ENCODE results near the gene RPS27.

RPS27 gene

DNA sequence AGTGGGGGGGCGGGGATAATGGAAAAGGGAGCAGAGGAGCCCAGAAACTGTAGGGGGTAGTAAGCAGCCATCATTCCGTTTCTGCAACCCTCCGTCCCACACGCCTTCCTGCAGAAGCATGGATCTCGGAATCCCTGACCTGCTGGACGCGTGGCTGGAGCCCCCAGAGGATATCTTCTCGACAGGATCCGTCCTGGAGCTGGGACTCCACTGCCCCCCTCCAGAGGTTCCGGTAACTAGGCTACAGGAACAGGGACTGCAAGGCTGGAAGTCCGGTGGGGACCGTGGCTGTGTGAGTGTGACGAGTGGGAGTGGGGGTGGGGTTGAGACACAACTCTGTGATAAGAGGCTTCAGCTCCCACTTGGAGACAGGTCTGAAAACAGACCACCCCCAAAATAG is 22.2 kb upstream of the RPS27 start:
- Histone ChIP-seq H3K4me3 (ENCODE audit: low read length, poor library complexity, severe bottlenecking) (peak overlapping the region; percentile 90), H3K9me2 (replicated peaks; ENCODE audit: low read depth, low read length) (no peaks in the 10 kb centered on the region), H3K9ac (ENCODE audit: low read depth, low read length, poor library complexity, severe bottlenecking) (peak overlapping the region; percentile 97), H3K79me2 (ENCODE audit: insufficient read depth, low read length) (peaks cover 52% of the 10 kb centered on the region), H3K4me2 (ENCODE audit: low read depth, low read length, poor library complexity, severe bottlenecking) (peak overlapping the region; percentile 78), H2AFZ (ENCODE audit: low read length) (no peak overlapping the region), H3K27me3 (ENCODE audit: insufficient read depth, low read length, poor library complexity, severe bottlenecking) (no peaks in the 10 kb centered on the region), H4K20me1 (ENCODE audit: insufficient read depth, low read length, poor library complexity, severe bottlenecking) (no peaks in the 10 kb centered on the region), H3F3A (ENCODE audit: low read depth) (no peaks in the 10 kb centered on the region), H3K4me1 (ENCODE audit: insufficient read depth, low read length, poor library complexity, severe bottlenecking) (peaks cover 42% of the 10 kb centered on the region), H3K36me3 (ENCODE audit: insufficient read depth, low read length) (no peaks in the 10 kb centered on the region), H3K9me3 (ENCODE audit: insufficient read depth, low read depth, low read length) (no peaks in the 10 kb centered on the region)
- TF ChIP-seq CTCF (conservative IDR thresholded peaks at IDR 0.05; ENCODE audit: low read length) (no peak), EZH2phosphoT487 (IDR thresholded peaks at IDR 0.05; ENCODE audit: borderline replicate concordance) (no peak)

- no peaks in the 10 kb centered on the region for H3K27me3 ChIP-seq (ENCODE audit: insufficient read depth, low read length, poor library complexity, severe bottlenecking)
- H3K9me3 ChIP-seq (ENCODE audit: insufficient read depth, low read depth, low read length), result no peaks in the 10 kb centered on the region
- peaks cover 39% of the 10 kb centered on the region for H3K4me1 ChIP-seq (ENCODE audit: insufficient read depth, low read length, poor library complexity, severe bottlenecking)
- H3K4me2 ChIP-seq (ENCODE audit: low read depth, low read length, poor library complexity, severe bottlenecking), result peak overlapping the region; percentile 78
- H3K9ac ChIP-seq (ENCODE audit: low read depth, low read length, poor library complexity, severe bottlenecking), result peak overlapping the region; percentile 97
- no peak for TF ChIP-seq CTCF (conservative IDR thresholded peaks at IDR 0.05; ENCODE audit: low read length)
- TF ChIP-seq EZH2phosphoT487 (IDR thresholded peaks at IDR 0.05; ENCODE audit: borderline replicate concordance), result no peak
- peak overlapping the region; percentile 90 for H3K4me3 ChIP-seq (ENCODE audit: low read length, poor library complexity, severe bottlenecking)
- no peaks in the 10 kb centered on the region for H4K20me1 ChIP-seq (ENCODE audit: insufficient read depth, low read length, poor library complexity, severe bottlenecking)
- no peaks in the 10 kb centered on the region for H3F3A ChIP-seq (ENCODE audit: low read depth)
- H2AFZ ChIP-seq (ENCODE audit: low read length), result no peak overlapping the region
- H3K36me3 ChIP-seq (ENCODE audit: insufficient read depth, low read length), result peaks cover 3% of the 10 kb centered on the region; the same call in 1 of the 2 replicates
- no peaks in the 10 kb centered on the region for H3K9me2 ChIP-seq (replicated peaks; ENCODE audit: low read depth, low read length)
- peaks cover 49% of the 10 kb centered on the region for H3K79me2 ChIP-seq (ENCODE audit: insufficient read depth, low read length)
These were observed 21.6 kb upstream of the RPS27 start for GRCh38 chr1:153968972-153969371.

GRCh38 chr1:153970346-153970745 is 20.2 kb upstream of the RPS27 start:
- H3K27me3 ChIP-seq (ENCODE audit: insufficient read depth, low read length, poor library complexity, severe bottlenecking), result no peaks in the 10 kb centered on the region
- peaks cover 12% of the 10 kb centered on the region; the same call in 1 of the 2 replicates for H3K36me3 ChIP-seq (ENCODE audit: insufficient read depth, low read length)
- peaks cover 46% of the 10 kb centered on the region for H3K79me2 ChIP-seq (ENCODE audit: insufficient read depth, low read length)
- H3K9me2 ChIP-seq (replicated peaks; ENCODE audit: low read depth, low read length), result no peaks in the 10 kb centered on the region
- no peaks in the 10 kb centered on the region for H3F3A ChIP-seq (ENCODE audit: low read depth)
- H3K4me3 ChIP-seq (ENCODE audit: low read length, poor library complexity, severe bottlenecking), result no peak overlapping the region
- H3K9ac ChIP-seq (ENCODE audit: low read depth, low read length, poor library complexity, severe bottlenecking), result no peak overlapping the region
- H2AFZ ChIP-seq (ENCODE audit: low read length), result no peak overlapping the region
- no peaks in the 10 kb centered on the region for H4K20me1 ChIP-seq (ENCODE audit: insufficient read depth, low read length, poor library complexity, severe bottlenecking)
- H3K4me2 ChIP-seq (ENCODE audit: low read depth, low read length, poor library complexity, severe bottlenecking), result no peak overlapping the region
- TF ChIP-seq EZH2phosphoT487 (IDR thresholded peaks at IDR 0.05; ENCODE audit: borderline replicate concordance) (no peak), CTCF (conservative IDR thresholded peaks at IDR 0.05; ENCODE audit: low read length) (no peak)
- H3K9me3 ChIP-seq (ENCODE audit: insufficient read depth, low read depth, low read length), result no peaks in the 10 kb centered on the region
- peaks cover 38% of the 10 kb centered on the region for H3K4me1 ChIP-seq (ENCODE audit: insufficient read depth, low read length, poor library complexity, severe bottlenecking)

Data from Loucy (cell line).